ENCODE results near the gene SLA2. TPM values are rescaled to one million over a fixed set of nuclear protein-coding genes. Genes with fewer than 3 reads are reported as not detected.

SLA2 gene
- total and polyA plus RNA-seq, 10 donors = 2.6 to 16.3 (median 8.3) TPM

GRCh38 chr20:36573103-36573797 is 72.7 kb downstream of the SLA2 start, which contains the start of gene TGIF2:
TGIF2 (plus strand) TSS chr20:36573597; CDS start chr20:36578775, 5,178 bp downstream.
- peaks cover 0 to 11% (median 0%) of the 10 kb centered on the region in 7 donors for H3K27me3 ChIP-seq (replicated peaks in 1 of 7)
- peak; percentile 80 to 92 (median 89) for TF ChIP-seq POLR2AphosphoS5 (IDR thresholded peaks at IDR 0.05)
- no peak for TF ChIP-seq CTCF (IDR thresholded peaks at IDR 0.05 in 8 of 11, conservative IDR thresholded peaks at IDR 0.05 in 3 of 11)
- TF ChIP-seq POLR2A (IDR thresholded peaks at IDR 0.05) = peak in 1 of 3 donors; percentile 58
- peak within 1 kb of the TSS; percentile 91 to 97 (median 95) for H3K27ac ChIP-seq
- intact Hi-C loops (cut with DNase I; ENCODE audit: low total_unique reads) = no loop called here
- peak within 1 kb of the TSS; percentile 69 to 92 (median 82) for H3K4me3 ChIP-seq
- WGBS, 5 donors = 1 to 2% (median 1%) methylated on average over 32 to 80 of the region's 80 CpGs; no CpG with 5 or more reads in 1 of the 5 donors
- peaks cover 10 to 55% (median 40%) of the 10 kb centered on the region in 6 donors for H3K4me1 ChIP-seq
- DNase-seq = peak; percentile 96
- H3K9me3 ChIP-seq = no peaks in the 10 kb centered on the region
- peaks cover 0 to 9% (median 0%) of the 10 kb centered on the region in 6 donors for H3K36me3 ChIP-seq

GRCh38 chr20:36572701-36573102 is 73.3 kb downstream of the SLA2 start:
- Histone ChIP-seq H3K4me1 (peaks cover 10 to 49% (median 40%) of the 10 kb centered on the region in 6 donors), H3K4me3 (peak overlapping the region; percentile 34 to 92 (median 80)), H3K27me3 (replicated peaks in 1 of 7) (peaks cover 0 to 11% (median 0%) of the 10 kb centered on the region in 7 donors), H3K27ac (peak overlapping the region; percentile 91 to 97 (median 95)), H3K9me3 (no peaks in the 10 kb centered on the region), H3K36me3 (peaks cover 0 to 9% (median 0%) of the 10 kb centered on the region in 6 donors)
- TF ChIP-seq POLR2AphosphoS5 (IDR thresholded peaks at IDR 0.05) (no peak), CTCF (IDR thresholded peaks at IDR 0.05 in 8 of 11, conservative IDR thresholded peaks at IDR 0.05 in 3 of 11) (no peak), POLR2A (IDR thresholded peaks at IDR 0.05) (no peak)
- 4 to 12% (median 8%) methylated on average over 14 to 20 of the region's 20 CpGs for WGBS, 5 donors
- no peak for DNase-seq
- intact Hi-C loops (cut with DNase I; ENCODE audit: low total_unique reads) = no loop called here

GRCh38 chr20:36571564-36572504 is 74.2 kb downstream of the SLA2 start:
- Histone ChIP-seq H3K4me3 (peak overlapping the region in 1 of 8 donors; percentile 92), H3K9me3 (no peaks in the 10 kb centered on the region), H3K27me3 (replicated peaks in 1 of 7) (peaks cover 0 to 11% (median 0%) of the 10 kb centered on the region in 7 donors), H3K27ac (peak overlapping the region; percentile 91 to 97 (median 95)), H3K4me1 (peaks cover 10 to 42% (median 39%) of the 10 kb centered on the region in 6 donors), H3K36me3 (peaks cover 0 to under 1% (median 0%) of the 10 kb centered on the region in 6 donors)
- TF ChIP-seq POLR2A (IDR thresholded peaks at IDR 0.05) = no peak
- TF ChIP-seq POLR2AphosphoS5 (IDR thresholded peaks at IDR 0.05) = no peak
- no peak for TF ChIP-seq CTCF (IDR thresholded peaks at IDR 0.05 in 8 of 11, conservative IDR thresholded peaks at IDR 0.05 in 3 of 11)
- WGBS, 5 donors = 47 to 66% (median 57%) methylated on average over 17 of the region's 17 CpGs
- intact Hi-C loops (cut with DNase I; ENCODE audit: low total_unique reads) = no loop called here
- DNase-seq = no peak
